ENCODE results near the gene DSC3.

Gene DSC3

GRCh38 chr18:31079973-31080372 is 37.4 kb upstream of the DSC3 start:
- DNase-seq (no peak), ATAC-seq (ENCODE audit: insufficient read depth, low read depth) (no peak)
- no peaks in the 10 kb centered on the region for H3K79me2 ChIP-seq (ENCODE audit: insufficient read depth, low read length)
- no peaks in the 10 kb centered on the region for H3K9me3 ChIP-seq (ENCODE audit: insufficient read depth, low read length, severe bottlenecking)
- no peak overlapping the region for H3K4me3 ChIP-seq (ENCODE audit: low read depth in 1 of 2, low read length in 2 of 2)
- H3K27me3 ChIP-seq (ENCODE audit: insufficient read depth, low read length, poor library complexity), result no peaks in the 10 kb centered on the region
- H3K27ac ChIP-seq (ENCODE audit: low read length), result no peak overlapping the region
- H3K4me2 ChIP-seq (ENCODE audit: insufficient read depth, low read length), result no peak overlapping the region
- TF ChIP-seq EZH2 (IDR thresholded peaks at IDR 0.05; ENCODE audit: borderline replicate concordance, low read depth, low read length, severe bottlenecking) (no peak), CTCF (IDR thresholded peaks at IDR 0.05; ENCODE audit: borderline replicate concordance, extremely low read depth, low read length, poor library complexity, severe bottlenecking) (no peak)
- H3K9ac ChIP-seq (ENCODE audit: low read depth, low read length), result no peak overlapping the region
- no peaks in the 10 kb centered on the region for H4K20me1 ChIP-seq (ENCODE audit: insufficient read depth, low read length)
- H3K36me3 ChIP-seq (ENCODE audit: insufficient read depth, low read length), result no peaks in the 10 kb centered on the region
- no peak overlapping the region for H2AFZ ChIP-seq (ENCODE audit: low read depth, low read length)
- H3K4me1 ChIP-seq (ENCODE audit: insufficient read depth, low read length), result no peaks in the 10 kb centered on the region

- Histone ChIP-seq H3K27ac (ENCODE audit: low read length) (no peak overlapping the region), H3K4me2 (ENCODE audit: insufficient read depth, low read length) (no peak overlapping the region), H3K9ac (ENCODE audit: low read depth, low read length) (no peak overlapping the region), H2AFZ (ENCODE audit: low read depth, low read length) (no peak overlapping the region), H3K27me3 (ENCODE audit: insufficient read depth, low read length, poor library complexity) (no peaks in the 10 kb centered on the region), H3K79me2 (ENCODE audit: insufficient read depth, low read length) (no peaks in the 10 kb centered on the region), H3K36me3 (ENCODE audit: insufficient read depth, low read length) (no peaks in the 10 kb centered on the region), H3K9me3 (ENCODE audit: insufficient read depth, low read length, severe bottlenecking) (no peaks in the 10 kb centered on the region), H4K20me1 (ENCODE audit: insufficient read depth, low read length) (no peaks in the 10 kb centered on the region), H3K4me3 (ENCODE audit: low read depth in 1 of 2, low read length in 2 of 2) (no peak overlapping the region), H3K4me1 (ENCODE audit: insufficient read depth, low read length) (no peaks in the 10 kb centered on the region)
- no peak for TF ChIP-seq EZH2 (IDR thresholded peaks at IDR 0.05; ENCODE audit: borderline replicate concordance, low read depth, low read length, severe bottlenecking)
- TF ChIP-seq CTCF (IDR thresholded peaks at IDR 0.05; ENCODE audit: borderline replicate concordance, extremely low read depth, low read length, poor library complexity, severe bottlenecking), result no peak
- no peak for DNase-seq
- ATAC-seq (ENCODE audit: insufficient read depth, low read depth), result no peak
Measured at GRCh38 chr18:31077878-31078277, 35.3 kb upstream of the DSC3 start.

- Histone ChIP-seq H3K4me2 (ENCODE audit: insufficient read depth, low read length) (no peak overlapping the region), H3K36me3 (ENCODE audit: insufficient read depth, low read length) (no peaks in the 10 kb centered on the region), H3K4me1 (ENCODE audit: insufficient read depth, low read length) (no peaks in the 10 kb centered on the region), H2AFZ (ENCODE audit: low read depth, low read length) (no peak overlapping the region), H3K9ac (ENCODE audit: low read depth, low read length) (no peak overlapping the region), H3K9me3 (ENCODE audit: insufficient read depth, low read length, severe bottlenecking) (no peaks in the 10 kb centered on the region), H3K4me3 (ENCODE audit: low read depth in 1 of 2, low read length in 2 of 2) (no peak overlapping the region), H4K20me1 (ENCODE audit: insufficient read depth, low read length) (no peaks in the 10 kb centered on the region), H3K27me3 (ENCODE audit: insufficient read depth, low read length, poor library complexity) (no peaks in the 10 kb centered on the region), H3K79me2 (ENCODE audit: insufficient read depth, low read length) (no peaks in the 10 kb centered on the region), H3K27ac (ENCODE audit: low read length) (no peak overlapping the region)
- no peak for ATAC-seq (ENCODE audit: insufficient read depth, low read depth)
- no peak for DNase-seq
- TF ChIP-seq EZH2 (IDR thresholded peaks at IDR 0.05; ENCODE audit: borderline replicate concordance, low read depth, low read length, severe bottlenecking), result no peak
Measured at GRCh38 chr18:31072175-31072574, 29.6 kb upstream of the DSC3 start.

- H3K79me2 ChIP-seq (ENCODE audit: insufficient read depth, low read length), result no peaks in the 10 kb centered on the region
- no peak overlapping the region for H3K27ac ChIP-seq (ENCODE audit: low read length)
- H2AFZ ChIP-seq (ENCODE audit: low read depth, low read length), result no peak overlapping the region
- no peaks in the 10 kb centered on the region for H3K36me3 ChIP-seq (ENCODE audit: insufficient read depth, low read length)
- no peak overlapping the region for H3K9ac ChIP-seq (ENCODE audit: low read depth, low read length)
- no peak overlapping the region for H3K4me2 ChIP-seq (ENCODE audit: insufficient read depth, low read length)
- H3K4me3 ChIP-seq (ENCODE audit: low read depth in 1 of 2, low read length in 2 of 2), result no peak overlapping the region
- TF ChIP-seq EZH2 (IDR thresholded peaks at IDR 0.05; ENCODE audit: borderline replicate concordance, low read depth, low read length, severe bottlenecking) (no peak), CTCF (IDR thresholded peaks at IDR 0.05; ENCODE audit: borderline replicate concordance, extremely low read depth, low read length, poor library complexity, severe bottlenecking) (no peak)
- DNase-seq (no peak), ATAC-seq (ENCODE audit: insufficient read depth, low read depth) (no peak)
- H3K9me3 ChIP-seq (ENCODE audit: insufficient read depth, low read length, severe bottlenecking), result no peaks in the 10 kb centered on the region
- no peaks in the 10 kb centered on the region for H3K4me1 ChIP-seq (ENCODE audit: insufficient read depth, low read length)
- H3K27me3 ChIP-seq (ENCODE audit: insufficient read depth, low read length, poor library complexity), result no peaks in the 10 kb centered on the region
- H4K20me1 ChIP-seq (ENCODE audit: insufficient read depth, low read length), result no peaks in the 10 kb centered on the region
Measured at GRCh38 chr18:31070206-31070605, 27.7 kb upstream of the DSC3 start.

All from DND-41 (cell line).